ENCODE measurements around the gene ZER1.
"Not testable (repeated sequence)": the region's sequence is repeated elsewhere in the genome, so short reads cannot be mapped to it uniquely, and the experiment has no call there.

The ZER1 gene

DNA sequence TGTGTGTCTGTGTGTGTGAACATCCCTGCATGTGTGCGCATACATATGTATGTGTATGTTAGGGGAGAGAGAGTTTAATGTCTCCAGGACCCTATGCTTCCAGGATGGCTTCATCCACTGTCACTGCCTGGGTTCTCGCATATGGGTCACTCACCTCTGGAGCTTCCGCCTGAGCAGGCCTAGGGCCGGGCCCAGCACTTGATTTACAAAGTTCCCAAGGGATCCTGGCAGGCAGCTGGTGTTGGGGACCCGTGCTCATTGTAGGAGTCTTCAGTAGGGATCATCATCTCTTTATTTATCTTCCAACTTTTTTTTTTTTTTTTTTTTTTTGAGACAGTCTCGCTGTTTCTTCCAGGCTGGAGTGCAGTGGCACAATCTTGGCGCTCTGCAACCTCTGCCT, 28.3 kb upstream of the ZER1 start:
- no peak for DNase-seq
- no peaks in the 10 kb centered on the region for H3K4me1 ChIP-seq (ENCODE audit: low read length)
- H3K27me3 ChIP-seq (replicated peaks; ENCODE audit: insufficient read depth, low read length): no peaks in the 10 kb centered on the region
- no peak overlapping the region for H3K4me3 ChIP-seq (ENCODE audit: low read length)
- no peaks in the 10 kb centered on the region for H3K9me3 ChIP-seq (replicated peaks; ENCODE audit: insufficient read depth, low read length)
- H4K20me1 ChIP-seq (ENCODE audit: insufficient read depth, low read length): no peaks in the 10 kb centered on the region
- no peaks in the 10 kb centered on the region for H3K36me3 ChIP-seq (replicated peaks; ENCODE audit: insufficient read depth, low read length)
- H3K4me2 ChIP-seq (ENCODE audit: low read depth, low read length): no peak overlapping the region
- H3K27ac ChIP-seq (ENCODE audit: low read length): no peak overlapping the region
- H3F3A ChIP-seq (ENCODE audit: insufficient read depth, low read length): no peaks in the 10 kb centered on the region
- no peak overlapping the region for H2AFZ ChIP-seq (ENCODE audit: low read length)
- TF ChIP-seq EZH2 (optimal IDR thresholded peaks at IDR 0.05; ENCODE audit: low read depth, low read length): no peak
- TF ChIP-seq, protein P1, sequence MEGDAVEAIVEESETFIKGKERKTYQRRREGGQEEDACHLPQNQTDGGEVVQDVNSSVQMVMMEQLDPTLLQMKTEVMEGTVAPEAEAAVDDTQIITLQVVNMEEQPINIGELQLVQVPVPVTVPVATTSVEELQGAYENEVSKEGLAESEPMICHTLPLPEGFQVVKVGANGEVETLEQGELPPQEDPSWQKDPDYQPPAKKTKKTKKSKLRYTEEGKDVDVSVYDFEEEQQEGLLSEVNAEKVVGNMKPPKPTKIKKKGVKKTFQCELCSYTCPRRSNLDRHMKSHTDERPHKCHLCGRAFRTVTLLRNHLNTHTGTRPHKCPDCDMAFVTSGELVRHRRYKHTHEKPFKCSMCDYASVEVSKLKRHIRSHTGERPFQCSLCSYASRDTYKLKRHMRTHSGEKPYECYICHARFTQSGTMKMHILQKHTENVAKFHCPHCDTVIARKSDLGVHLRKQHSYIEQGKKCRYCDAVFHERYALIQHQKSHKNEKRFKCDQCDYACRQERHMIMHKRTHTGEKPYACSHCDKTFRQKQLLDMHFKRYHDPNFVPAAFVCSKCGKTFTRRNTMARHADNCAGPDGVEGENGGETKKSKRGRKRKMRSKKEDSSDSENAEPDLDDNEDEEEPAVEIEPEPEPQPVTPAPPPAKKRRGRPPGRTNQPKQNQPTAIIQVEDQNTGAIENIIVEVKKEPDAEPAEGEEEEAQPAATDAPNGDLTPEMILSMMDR (IDR thresholded peaks at IDR 0.05; ENCODE audit: low read length): no peak
- TF ChIP-seq EZH2phosphoT487 (IDR thresholded peaks at IDR 0.05; ENCODE audit: low read length): no peak
- H3K79me2 ChIP-seq (ENCODE audit: low read length): no peaks in the 10 kb centered on the region
- no peak overlapping the region for H3K9ac ChIP-seq (ENCODE audit: low read length)
- no peaks in the 10 kb centered on the region for H3K9me2 ChIP-seq (replicated peaks; ENCODE audit: insufficient read depth, low read length)

DNA sequence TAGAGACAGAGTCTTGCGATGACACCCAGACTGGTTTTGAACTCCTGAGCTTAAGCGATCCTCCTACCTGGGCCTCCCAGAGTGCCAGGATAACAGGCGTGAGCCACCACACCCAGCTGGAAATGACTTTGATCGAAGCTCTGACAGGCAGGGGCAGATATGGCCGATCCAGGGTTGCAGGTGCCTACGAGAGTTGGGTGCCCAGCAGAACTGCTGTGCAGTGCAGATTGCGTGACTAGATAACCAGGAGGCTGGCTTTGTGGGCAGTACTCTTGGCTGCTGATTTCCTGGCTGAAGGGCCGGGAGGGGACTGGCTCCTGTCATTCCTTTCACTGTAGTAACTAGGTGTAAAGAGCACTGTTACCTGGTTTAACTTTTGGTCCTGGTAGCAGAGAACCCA, 27.2 kb upstream of the ZER1 start:
- H3K4me3 ChIP-seq (ENCODE audit: low read length): no peak overlapping the region
- no peak overlapping the region for H3K4me2 ChIP-seq (ENCODE audit: low read depth, low read length)
- no peaks in the 10 kb centered on the region for H3K9me2 ChIP-seq (replicated peaks; ENCODE audit: insufficient read depth, low read length)
- H2AFZ ChIP-seq (ENCODE audit: low read length): no peak overlapping the region
- DNase-seq: no peak
- no peaks in the 10 kb centered on the region for H3K27me3 ChIP-seq (replicated peaks; ENCODE audit: insufficient read depth, low read length)
- H3K79me2 ChIP-seq (ENCODE audit: low read length): no peaks in the 10 kb centered on the region
- H4K20me1 ChIP-seq (ENCODE audit: insufficient read depth, low read length): no peaks in the 10 kb centered on the region
- no peaks in the 10 kb centered on the region for H3F3A ChIP-seq (ENCODE audit: insufficient read depth, low read length)
- no peak overlapping the region for H3K9ac ChIP-seq (ENCODE audit: low read length)
- no peaks in the 10 kb centered on the region for H3K9me3 ChIP-seq (replicated peaks; ENCODE audit: insufficient read depth, low read length)
- no peaks in the 10 kb centered on the region for H3K36me3 ChIP-seq (replicated peaks; ENCODE audit: insufficient read depth, low read length)
- H3K27ac ChIP-seq (ENCODE audit: low read length): no peak overlapping the region
- no peak for TF ChIP-seq EZH2phosphoT487 (IDR thresholded peaks at IDR 0.05; ENCODE audit: low read length)
- TF ChIP-seq, protein P1 (IDR thresholded peaks at IDR 0.05; ENCODE audit: low read length): no peak
- no peak for TF ChIP-seq EZH2 (optimal IDR thresholded peaks at IDR 0.05; ENCODE audit: low read depth, low read length)
- no peaks in the 10 kb centered on the region for H3K4me1 ChIP-seq (ENCODE audit: low read length)

DNA sequence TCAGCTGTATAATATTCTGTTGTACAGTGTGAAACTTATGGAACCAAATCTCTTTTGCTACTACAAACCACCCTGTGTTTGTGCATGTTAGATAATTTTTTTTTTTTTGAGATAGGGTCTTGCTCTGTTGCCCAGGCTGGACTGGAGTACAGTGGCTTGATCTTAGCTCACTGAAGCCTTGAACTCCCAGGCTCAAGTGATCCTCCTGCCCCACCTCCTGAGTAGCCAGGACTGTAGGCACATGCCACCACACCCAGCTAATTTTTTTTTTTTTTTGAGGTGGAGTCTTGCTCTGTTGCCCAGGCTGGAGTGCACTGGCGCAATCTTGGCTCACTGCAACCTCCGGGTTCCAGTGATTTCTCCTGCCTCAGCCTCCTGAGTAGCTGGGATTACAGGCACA, 23.2 kb upstream of the ZER1 start:
- not testable (repeated sequence) for H3K4me3 ChIP-seq (ENCODE audit: low read length); H3K79me2 ChIP-seq (ENCODE audit: low read length); DNase-seq; H3F3A ChIP-seq (ENCODE audit: insufficient read depth, low read length); H3K36me3 ChIP-seq (replicated peaks; ENCODE audit: insufficient read depth, low read length); H3K27me3 ChIP-seq (replicated peaks; ENCODE audit: insufficient read depth, low read length); H3K9me3 ChIP-seq (replicated peaks; ENCODE audit: insufficient read depth, low read length); H4K20me1 ChIP-seq (ENCODE audit: insufficient read depth, low read length); H2AFZ ChIP-seq (ENCODE audit: low read length); H3K9me2 ChIP-seq (replicated peaks; ENCODE audit: insufficient read depth, low read length); H3K27ac ChIP-seq (ENCODE audit: low read length); H3K4me2 ChIP-seq (ENCODE audit: low read depth, low read length); H3K9ac ChIP-seq (ENCODE audit: low read length); H3K4me1 ChIP-seq (ENCODE audit: low read length)

DNA sequence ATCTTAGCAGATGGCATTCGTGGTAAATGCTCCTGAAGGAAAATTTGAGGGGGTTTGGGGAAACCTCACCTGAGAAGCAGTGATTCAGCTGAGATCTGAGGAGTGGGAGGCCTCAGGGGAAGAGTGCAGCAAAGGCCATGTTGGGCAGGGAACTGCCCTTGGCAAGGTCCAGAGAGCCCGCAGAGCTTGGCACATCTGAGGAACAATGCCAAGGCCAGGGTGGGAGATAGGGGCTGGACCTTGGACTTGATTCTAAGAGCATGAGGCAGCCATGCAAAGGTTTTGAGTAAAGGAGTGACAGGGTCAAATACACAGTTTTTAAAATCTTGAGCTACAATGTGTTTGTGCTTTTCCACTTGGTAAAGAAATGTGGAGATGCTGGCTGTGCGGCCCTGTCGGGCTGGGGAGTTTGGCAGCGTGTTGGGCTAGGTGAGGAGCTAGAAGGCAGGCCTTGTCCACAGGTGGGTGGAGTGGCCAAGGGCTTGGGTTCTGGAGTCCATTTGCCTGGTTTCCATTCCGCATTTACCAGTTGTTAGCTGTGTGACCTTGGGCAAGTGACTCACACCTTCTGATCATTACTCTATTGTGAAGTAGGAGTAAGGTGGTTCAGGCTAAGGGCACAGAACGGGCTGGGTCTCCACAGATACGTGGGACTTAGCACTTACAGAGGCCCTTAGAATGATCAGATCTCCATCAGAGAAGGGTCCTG, 21.4 kb upstream of the ZER1 start:
- no peaks in the 10 kb centered on the region for H3F3A ChIP-seq (ENCODE audit: insufficient read depth, low read length)
- no peak overlapping the region for H3K27ac ChIP-seq (ENCODE audit: low read length)
- no peaks in the 10 kb centered on the region for H4K20me1 ChIP-seq (ENCODE audit: insufficient read depth, low read length)
- DNase-seq: no peak
- H3K36me3 ChIP-seq (replicated peaks; ENCODE audit: insufficient read depth, low read length): no peaks in the 10 kb centered on the region
- H3K9me3 ChIP-seq (replicated peaks; ENCODE audit: insufficient read depth, low read length): no peaks in the 10 kb centered on the region
- no peak overlapping the region for H2AFZ ChIP-seq (ENCODE audit: low read length)
- no peak overlapping the region for H3K4me2 ChIP-seq (ENCODE audit: low read depth, low read length)
- H3K27me3 ChIP-seq (replicated peaks; ENCODE audit: insufficient read depth, low read length): no peaks in the 10 kb centered on the region
- peaks cover 4% of the 10 kb centered on the region; the same call in 1 of the 2 replicates for H3K4me1 ChIP-seq (ENCODE audit: low read length)
- TF ChIP-seq EZH2 (optimal IDR thresholded peaks at IDR 0.05; ENCODE audit: low read depth, low read length): no peak
- TF ChIP-seq EZH2phosphoT487 (IDR thresholded peaks at IDR 0.05; ENCODE audit: low read length): no peak
- TF ChIP-seq, protein P1 (IDR thresholded peaks at IDR 0.05; ENCODE audit: low read length): no peak
- no peaks in the 10 kb centered on the region for H3K9me2 ChIP-seq (replicated peaks; ENCODE audit: insufficient read depth, low read length)
- H3K79me2 ChIP-seq (ENCODE audit: low read length): peaks cover 8% of the 10 kb centered on the region
- no peak overlapping the region for H3K4me3 ChIP-seq (ENCODE audit: low read length)
- no peak overlapping the region for H3K9ac ChIP-seq (ENCODE audit: low read length)
